SK-MEL-5 (cell line): ENCODE results near the gene EHD1. TPM values are rescaled to one million over a fixed set of nuclear protein-coding genes. Genes with fewer than 3 reads are reported as not detected.
"Not testable (repeated sequence)": the region's sequence is repeated elsewhere in the genome, so short reads cannot be mapped to it uniquely, and the experiment has no call there.

ENCODE experiments used
- DNase-seq: peaks from one replicate; pipeline ENCODE4 v3.0.0-alpha.2; 2016; ENCODE audit warnings: low read depth, low spot score
- in situ Hi-C: cut with HindIII; loops from 2 replicates; pipeline ENCODE4 v1.10.0; 2016; ENCODE audit warnings: low sequenced_read_pairs, high pct_unique_total_duplicates, low pct_unique_long_range_greater_than_20kb
- total RNA-seq: library from RNA; depleted of rRNA; stranded (reverse); fragments of >200 nt; shearing (Covaris generic); gene quantifications from 2 replicates; pipeline ENCODE4 v1.2.3, GENCODE V29; 2014

Gene EHD1
- total RNA-seq, 1 experiment from 2014 or later, result 9.7 TPM

- in situ Hi-C loops, result no loop called here
- no peak for DNase-seq
Observed at GRCh38 chr11:64831411-64831891, 47.0 kb downstream of the EHD1 start.

- no peak for DNase-seq
- in situ Hi-C loops, result no loop called here
Observed at GRCh38 chr11:64829536-64830251, 48.7 kb downstream of the EHD1 start.

- DNase-seq, result no peak
- in situ Hi-C loops, result no loop called here
Observed at GRCh38 chr11:64827451-64827839, 51.0 kb downstream of the EHD1 start.

GRCh38 chr11:64826578-64827450, 51.6 kb downstream of the EHD1 start:
- in situ Hi-C loops, result no loop called here
- no peak for DNase-seq

- in situ Hi-C loops, result no loop called here
- no peak for DNase-seq
Observed at GRCh38 chr11:64826062-64826461, 52.4 kb downstream of the EHD1 start.

GRCh38 chr11:64823568-64824119, 54.8 kb downstream of the EHD1 start:
- in situ Hi-C loops, result no loop called here
- no peak for DNase-seq

- in situ Hi-C loops, result no loop called here
- no peak for DNase-seq
Observed at GRCh38 chr11:64817476-64817875, 60.9 kb downstream of the EHD1 start.

GRCh38 chr11:64815433-64815832, 63.0 kb downstream of the EHD1 start:
- in situ Hi-C loops, DNase-seq: not testable (repeated sequence)

- DNase-seq, result no peak
- in situ Hi-C loops, result no loop called here
Observed at GRCh38 chr11:64814712-64815187, 63.7 kb downstream of the EHD1 start.

- in situ Hi-C loops, result no loop called here
- DNase-seq, result no peak
Observed at GRCh38 chr11:64813826-64814225, 64.6 kb downstream of the EHD1 start.

- in situ Hi-C loops, result no loop called here
- no peak for DNase-seq
Observed at GRCh38 chr11:64810891-64811272, 67.5 kb downstream of the EHD1 start.

- DNase-seq, result peak; percentile 94
- in situ Hi-C loops, result no loop called here
Observed at GRCh38 chr11:64810271-64810890, 68.0 kb downstream of the EHD1 start, which contains the start of gene MEN1. TSS of gene MEN1 (minus strand) at chr11:64810551. CDS start at chr11:64810109, 442 bp downstream.

- in situ Hi-C loops, result no loop called here
- no peak for DNase-seq
Observed at GRCh38 chr11:64809781-64810241, 68.6 kb downstream of the EHD1 start.

- DNase-seq, result no peak
- in situ Hi-C loops, result no loop called here
Observed at GRCh38 chr11:64805481-64805880, 72.9 kb downstream of the EHD1 start.

- peak; percentile 40 for DNase-seq
- in situ Hi-C loops, result no loop called here
Observed at GRCh38 chr11:64804346-64805210, 73.8 kb downstream of the EHD1 start.

- in situ Hi-C loops, result no loop called here
- no peak for DNase-seq
Observed at GRCh38 chr11:64803846-64804345, 74.5 kb downstream of the EHD1 start.
